Left lung (tissue), 10 donors: Measurements from ENCODE around the gene BICC1. TPM values are rescaled to one million over a fixed set of nuclear protein-coding genes. Genes with fewer than 3 reads are reported as not detected.

Experiments
- ATAC-seq: fragments of 200-7000 bp; cut with Tn5 transposase; one replicate; pipeline ENCODE4 v1.9.1; 2020; ENCODE audit warnings: moderate library complexity
- DNase-seq, 4 donors: peaks; one replicate each; pipeline ENCODE4 v3.0.0-alpha.2; 2013 to 2020
- H3K27ac ChIP-seq, 2 donors: fragments of 200-600 bp; sonication (generic) in 1 of 2; one replicate each; pipeline versions ENCODE4 v1.5.0 to v1.8.0; 2020 to 2021
- H3K27me3 ChIP-seq, 2 donors: fragments of 200-600 bp; sonication (generic) in 1 of 2; one replicate each; pipeline versions ENCODE4 v1.5.0 to v1.8.0; 2020 to 2021
- H3K36me3 ChIP-seq, 2 donors: fragments of 200-600 bp; sonication (generic) in 1 of 2; one replicate each; pipeline versions ENCODE4 v1.5.0 to v1.8.0; 2020 to 2021
- H3K4me1 ChIP-seq, 2 donors: fragments of 200-600 bp; one replicate each; pipeline ENCODE4 v1.8.0; 2021
- H3K4me3 ChIP-seq, 2 donors: fragments of 200-600 bp; sonication (generic) in 1 of 2; one replicate each; pipeline versions ENCODE4 v1.5.0 to v1.8.0; 2020 to 2021; ENCODE audit warnings: mild to moderate bottlenecking in 1 of 2
- H3K9me3 ChIP-seq, 2 donors: fragments of 200-600 bp; sonication (generic) in 1 of 2; one replicate each; pipeline versions ENCODE4 v1.5.0 to v1.8.0; 2020 to 2021
- CTCF ChIP-seq, 2 donors: fragments of 200-600 bp; sonication (generic) in 1 of 2; IDR thresholded peaks; one replicate each; pipeline versions ENCODE4 v1.5.0 to v1.8.0; 2021; ENCODE audit warnings: antibody characterized with exemption in 2 of 2
- intact Hi-C, 2 donors: fragments of 100-400 bp; cut with DNase I; formaldehyde crosslinking; loops; one replicate each; pipeline versions ENCODE4 v1.11.2 to v1.14.2; 2022
- polyA plus RNA-seq, 6 donors: library from polyadenylated mRNA; unstranded; fragments of 120-200 nt; gene quantifications; one replicate each; pipeline ENCODE4 v1.2.1, GENCODE V29; 2013; ENCODE audit not compliant: insufficient read length in 6 of 6
- total RNA-seq, 2 donors: library from RNA; stranded (reverse); fragmentation: NEBNext Ultra II Directional; extraction: Animal tissue kit (Norgen Biotek cat#: 25700); gene quantifications; one replicate each; pipeline ENCODE4 v1.2.1, GENCODE V29; 2021
- donor health status: DM: no; HTN: yes; CAD: no.
- donor health status: DM: no; HTN: no; CAD: no.

The BICC1 gene
- total and polyA plus RNA-seq, 8 donors = 10.9 to 47.4 (median 37.1) TPM

- ATAC-seq (no peak), DNase-seq (no peak)
- Histone ChIP-seq H3K36me3 (no peaks in the 10 kb centered on the region), H3K9me3 (no peaks in the 10 kb centered on the region), H3K27ac (no peak overlapping the region), H3K27me3 (no peaks in the 10 kb centered on the region), H3K4me3 (no peak overlapping the region), H3K4me1 (no peaks in the 10 kb centered on the region)
- no peak for TF ChIP-seq CTCF (IDR thresholded peaks at IDR 0.05)
- intact Hi-C loops = no loop called here
Measured at GRCh38 chr10:58480321-58480720, 32.4 kb upstream of the BICC1 start.

- DNase-seq (no peak), ATAC-seq (no peak)
- Histone ChIP-seq H3K4me3 (no peak overlapping the region), H3K36me3 (no peaks in the 10 kb centered on the region), H3K27me3 (no peaks in the 10 kb centered on the region), H3K9me3 (no peaks in the 10 kb centered on the region), H3K4me1 (no peaks in the 10 kb centered on the region), H3K27ac (no peak overlapping the region)
- intact Hi-C loops = no loop called here
- no peak for TF ChIP-seq CTCF (IDR thresholded peaks at IDR 0.05)
Measured at GRCh38 chr10:58481569-58482109, 31.0 kb upstream of the BICC1 start.

GRCh38 chr10:58486821-58487220 lies 25.9 kb upstream of the BICC1 start:
- Histone ChIP-seq H3K4me3 (no peak overlapping the region), H3K27ac (no peak overlapping the region), H3K9me3 (no peaks in the 10 kb centered on the region), H3K36me3 (no peaks in the 10 kb centered on the region), H3K4me1 (no peaks in the 10 kb centered on the region), H3K27me3 (no peaks in the 10 kb centered on the region)
- intact Hi-C loops = no loop called here
- ATAC-seq = no peak
- TF ChIP-seq CTCF (IDR thresholded peaks at IDR 0.05) = no peak
- no peak for DNase-seq

GRCh38 chr10:58488921-58489320 lies 23.8 kb upstream of the BICC1 start:
- ATAC-seq (no peak), DNase-seq (no peak)
- no peaks in the 10 kb centered on the region for H3K9me3 ChIP-seq
- H3K4me1 ChIP-seq = no peaks in the 10 kb centered on the region
- no peak for TF ChIP-seq CTCF (IDR thresholded peaks at IDR 0.05)
- no peak overlapping the region for H3K4me3 ChIP-seq
- H3K27ac ChIP-seq = no peak overlapping the region
- intact Hi-C loops = no loop called here
- H3K27me3 ChIP-seq = no peaks in the 10 kb centered on the region
- H3K36me3 ChIP-seq = no peaks in the 10 kb centered on the region

GRCh38 chr10:58502956-58503355 lies 9.7 kb upstream of the BICC1 start:
- H3K36me3 ChIP-seq = no peaks in the 10 kb centered on the region
- H3K4me3 ChIP-seq = no peak overlapping the region
- no peak for ATAC-seq
- no peak for DNase-seq
- TF ChIP-seq CTCF (IDR thresholded peaks at IDR 0.05) = no peak
- H3K27me3 ChIP-seq = peaks cover 0 to 4% of the 10 kb centered on the region in 2 donors
- H3K9me3 ChIP-seq = no peaks in the 10 kb centered on the region
- intact Hi-C loops = no loop called here
- H3K27ac ChIP-seq = no peak overlapping the region
- no peaks in the 10 kb centered on the region for H3K4me1 ChIP-seq
